Measurements from ENCODE around the gene DAB1.
"Not testable (repeated sequence)": the region's sequence is repeated elsewhere in the genome, so short reads cannot be mapped to it uniquely, and the experiment has no call there.

Gene DAB1

GRCh38 chr1:57361516-57361915 is 62.3 kb downstream of the DAB1 start:
- no peak for DNase-seq (ENCODE audit: low read depth, low spot score)

GRCh38 chr1:57360846-57361407 is 62.9 kb downstream of the DAB1 start:
- DNase-seq (ENCODE audit: low read depth, low spot score) = no peak

GRCh38 chr1:57357462-57357861 is 66.4 kb downstream of the DAB1 start:
- DNase-seq (ENCODE audit: low read depth, low spot score) = no peak

- DNase-seq (ENCODE audit: low read depth, low spot score) = no peak
Measured at GRCh38 chr1:57353654-57354053, 70.2 kb downstream of the DAB1 start.

- DNase-seq (ENCODE audit: low read depth, low spot score) = no peak
Measured at GRCh38 chr1:57350610-57351009, 73.2 kb downstream of the DAB1 start.

GRCh38 chr1:57348921-57349320 is 74.9 kb downstream of the DAB1 start:
- no peak for DNase-seq (ENCODE audit: low read depth, low spot score)

- no peak for DNase-seq (ENCODE audit: low read depth, low spot score)
Measured at GRCh38 chr1:57345916-57346315, 77.9 kb downstream of the DAB1 start.

GRCh38 chr1:57344265-57344664 is 79.6 kb downstream of the DAB1 start:
- DNase-seq (ENCODE audit: low read depth, low spot score) = no peak

- DNase-seq (ENCODE audit: low read depth, low spot score) = not testable (repeated sequence)
Measured at GRCh38 chr1:57343298-57343915, 80.5 kb downstream of the DAB1 start.

- no peak for DNase-seq (ENCODE audit: low read depth, low spot score)
Measured at GRCh38 chr1:57341721-57342120, 82.1 kb downstream of the DAB1 start.

- DNase-seq (ENCODE audit: low read depth, low spot score) = no peak
Measured at GRCh38 chr1:57340334-57341070, 83.4 kb downstream of the DAB1 start.

GRCh38 chr1:57337623-57338022 is 86.2 kb downstream of the DAB1 start:
- DNase-seq (ENCODE audit: low read depth, low spot score) = no peak

GRCh38 chr1:57336793-57337192 is 87.1 kb downstream of the DAB1 start:
- DNase-seq (ENCODE audit: low read depth, low spot score) = no peak

- DNase-seq (ENCODE audit: low read depth, low spot score) = no peak
Measured at GRCh38 chr1:57331620-57332019, 92.2 kb downstream of the DAB1 start.

GRCh38 chr1:57329937-57330336 is 93.9 kb downstream of the DAB1 start:
- no peak for DNase-seq (ENCODE audit: low read depth, low spot score)

- DNase-seq (ENCODE audit: low read depth, low spot score) = no peak
Measured at GRCh38 chr1:57329001-57329527, 94.8 kb downstream of the DAB1 start.

- no peak for DNase-seq (ENCODE audit: low read depth, low spot score)
Measured at GRCh38 chr1:57327946-57328345, 95.9 kb downstream of the DAB1 start.

- no peak for DNase-seq (ENCODE audit: low read depth, low spot score)
Measured at GRCh38 chr1:57327336-57327735, 96.5 kb downstream of the DAB1 start.

- no peak for DNase-seq (ENCODE audit: low read depth, low spot score)
Measured at GRCh38 chr1:57325536-57325935, 98.3 kb downstream of the DAB1 start.

GRCh38 chr1:57325117-57325516 is 98.7 kb downstream of the DAB1 start:
- DNase-seq (ENCODE audit: low read depth, low spot score) = no peak

- DNase-seq (ENCODE audit: low read depth, low spot score) = no peak
Measured at GRCh38 chr1:57324388-57324787, 99.5 kb downstream of the DAB1 start.

- DNase-seq (ENCODE audit: low read depth, low spot score) = no peak
Measured at GRCh38 chr1:57321776-57322175, 102.1 kb downstream of the DAB1 start.

- no peak for DNase-seq (ENCODE audit: low read depth, low spot score)
Measured at GRCh38 chr1:57319791-57320190, 104.1 kb downstream of the DAB1 start.
